Germinal center (tissue), 1 donor: ENCODE results near the gene GALNT15.

Experiments used
- DNase-seq: peaks from one replicate; pipeline ENCODE4 v3.0.0; 2012; ENCODE audit warnings: mixed read lengths, low spot score

The GALNT15 gene

DNA sequence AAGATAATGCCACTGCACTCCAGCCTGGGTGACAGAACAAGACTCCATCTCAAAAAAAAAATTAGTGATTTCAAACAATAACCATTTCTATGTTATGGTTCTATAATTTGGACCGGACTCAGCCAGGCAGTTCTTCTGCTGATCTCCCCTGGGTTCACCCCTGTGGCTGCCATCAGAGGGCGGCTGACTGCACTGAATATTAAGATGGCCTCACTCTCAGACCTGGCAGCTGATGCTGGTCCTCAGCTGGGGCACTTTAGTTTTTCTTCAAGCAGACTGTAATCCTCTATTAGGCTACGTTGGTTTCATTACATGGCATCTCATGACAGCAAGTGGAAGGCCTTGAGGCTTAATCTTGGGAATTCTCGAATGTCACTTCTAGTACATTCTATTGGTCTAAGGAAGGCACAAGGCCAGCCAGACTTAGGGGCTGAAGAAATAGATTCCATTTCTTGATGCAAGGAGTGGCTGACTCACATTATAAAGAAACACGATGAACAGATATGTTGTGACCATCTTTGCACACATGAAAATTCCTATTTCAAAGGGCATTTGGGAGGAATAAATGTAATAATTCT, 12.8 kb downstream of the GALNT15 start:
- no peak for DNase-seq

- DNase-seq, result no peak
Observed at GRCh38 chr3:16188071-16188470, 13.6 kb downstream of the GALNT15 start.

GRCh38 chr3:16189201-16189600, 14.7 kb downstream of the GALNT15 start:
- no peak for DNase-seq

DNA sequence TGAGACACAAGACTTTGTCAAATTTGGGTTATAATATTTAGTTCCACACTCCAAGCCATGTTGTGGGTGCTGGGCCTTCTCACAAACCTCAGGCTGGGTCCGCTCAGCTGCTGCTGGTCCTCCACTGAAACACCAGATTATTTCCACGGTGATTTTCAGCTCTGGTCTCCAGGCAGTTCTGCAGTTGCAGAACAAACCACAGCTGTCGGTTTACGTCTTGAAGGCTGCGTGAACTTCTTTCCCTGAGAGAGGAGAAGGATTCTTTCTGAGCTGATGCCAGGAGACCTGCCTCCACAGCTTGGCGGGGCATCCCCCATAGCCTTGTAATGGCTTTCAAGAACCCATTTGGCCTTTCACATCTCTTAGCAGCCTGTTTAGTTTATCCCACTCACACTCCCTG, 16.2 kb downstream of the GALNT15 start:
- DNase-seq, result no peak

- DNase-seq, result no peak
Observed at GRCh38 chr3:16191591-16191990, 17.1 kb downstream of the GALNT15 start.

DNA sequence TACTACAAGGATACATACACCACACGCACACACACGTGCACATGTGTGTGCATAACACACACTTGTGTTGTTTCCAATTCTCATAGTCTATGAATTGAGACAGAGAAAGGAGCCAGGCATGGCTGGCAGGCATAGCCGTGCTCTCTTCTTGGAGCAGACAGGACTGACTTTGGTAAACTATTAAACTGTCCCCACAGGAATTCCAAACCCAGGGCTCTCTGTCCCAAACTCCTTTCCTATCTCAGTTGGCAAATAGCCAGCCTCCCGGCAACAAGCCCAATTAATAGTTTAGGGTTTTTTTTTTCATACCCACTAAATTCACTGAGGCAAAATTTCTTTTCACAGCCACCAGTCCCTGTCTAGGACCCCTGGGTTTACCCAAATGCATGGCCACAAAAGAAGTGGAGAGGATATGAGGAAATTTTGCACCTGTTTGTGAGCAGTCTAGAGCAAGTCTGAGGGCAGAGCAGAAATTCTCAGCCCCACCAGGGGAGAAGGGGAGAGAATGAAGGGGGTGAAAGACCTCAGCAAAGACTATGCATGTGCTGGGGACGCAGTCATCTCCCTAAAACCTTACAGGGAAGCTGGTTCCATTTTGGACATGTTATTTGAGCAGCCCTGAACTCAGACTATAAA, 17.8 kb downstream of the GALNT15 start:
- no peak for DNase-seq

DNA sequence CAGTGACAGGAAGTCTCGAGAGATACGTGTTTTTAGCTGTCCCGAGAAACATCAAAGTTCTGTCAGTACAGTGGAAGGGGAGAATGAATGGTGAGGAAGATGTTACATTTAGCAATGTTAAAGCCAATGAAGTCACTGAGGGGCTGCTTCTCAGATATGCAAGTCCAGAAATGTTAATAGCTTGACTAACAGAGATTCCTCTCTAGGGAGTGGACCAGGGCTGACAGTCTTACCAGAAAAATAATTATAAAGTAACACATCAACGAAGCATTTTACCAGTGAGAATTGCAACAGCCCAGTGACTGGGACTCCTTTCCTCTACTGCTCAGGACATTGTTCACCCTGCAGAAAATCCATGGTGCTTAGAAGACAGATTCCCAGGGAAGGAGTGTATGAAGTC, 23.9 kb downstream of the GALNT15 start:
- DNase-seq, result no peak

DNA sequence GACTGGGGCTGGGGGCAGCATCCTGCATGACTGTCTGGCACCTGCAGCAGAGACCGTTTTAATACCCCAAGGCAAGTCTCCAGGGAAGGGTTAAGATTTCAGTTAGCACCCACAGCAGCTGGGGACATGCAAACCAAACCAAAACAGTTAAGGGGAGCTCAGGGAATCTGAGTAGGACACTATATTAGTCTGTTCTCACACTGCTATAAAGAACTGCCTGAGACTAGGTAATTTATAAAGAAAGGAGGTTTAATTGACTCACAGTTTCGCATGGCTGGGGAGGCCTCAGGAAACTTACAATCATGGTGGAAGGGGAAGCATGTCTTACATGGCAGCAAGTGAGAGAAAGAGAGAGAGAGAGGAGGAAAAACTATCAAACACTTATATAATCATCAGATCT, 25.3 kb downstream of the GALNT15 start:
- DNase-seq, result no peak

DNA sequence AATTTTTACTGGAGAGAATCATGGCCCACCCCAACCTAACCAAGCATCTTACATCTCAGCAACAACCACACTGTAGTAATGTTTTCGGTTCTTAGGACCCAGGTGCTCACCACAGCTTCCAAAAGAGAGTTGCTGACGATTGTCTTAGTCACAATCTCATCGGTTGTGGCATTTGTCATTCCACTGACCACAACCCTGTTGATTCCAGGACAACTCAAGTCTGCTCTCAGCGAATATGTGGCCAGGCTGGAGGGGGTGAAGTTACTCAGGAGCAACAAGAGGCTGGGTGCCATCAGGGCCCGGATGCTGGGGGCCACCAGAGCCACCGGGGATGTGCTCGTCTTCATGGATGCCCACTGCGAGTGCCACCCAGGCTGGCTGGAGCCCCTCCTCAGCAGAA, 25.9 kb downstream of the GALNT15 start:
- no peak for DNase-seq

GRCh38 chr3:16203031-16203430, 28.6 kb downstream of the GALNT15 start:
- no peak for DNase-seq

DNA sequence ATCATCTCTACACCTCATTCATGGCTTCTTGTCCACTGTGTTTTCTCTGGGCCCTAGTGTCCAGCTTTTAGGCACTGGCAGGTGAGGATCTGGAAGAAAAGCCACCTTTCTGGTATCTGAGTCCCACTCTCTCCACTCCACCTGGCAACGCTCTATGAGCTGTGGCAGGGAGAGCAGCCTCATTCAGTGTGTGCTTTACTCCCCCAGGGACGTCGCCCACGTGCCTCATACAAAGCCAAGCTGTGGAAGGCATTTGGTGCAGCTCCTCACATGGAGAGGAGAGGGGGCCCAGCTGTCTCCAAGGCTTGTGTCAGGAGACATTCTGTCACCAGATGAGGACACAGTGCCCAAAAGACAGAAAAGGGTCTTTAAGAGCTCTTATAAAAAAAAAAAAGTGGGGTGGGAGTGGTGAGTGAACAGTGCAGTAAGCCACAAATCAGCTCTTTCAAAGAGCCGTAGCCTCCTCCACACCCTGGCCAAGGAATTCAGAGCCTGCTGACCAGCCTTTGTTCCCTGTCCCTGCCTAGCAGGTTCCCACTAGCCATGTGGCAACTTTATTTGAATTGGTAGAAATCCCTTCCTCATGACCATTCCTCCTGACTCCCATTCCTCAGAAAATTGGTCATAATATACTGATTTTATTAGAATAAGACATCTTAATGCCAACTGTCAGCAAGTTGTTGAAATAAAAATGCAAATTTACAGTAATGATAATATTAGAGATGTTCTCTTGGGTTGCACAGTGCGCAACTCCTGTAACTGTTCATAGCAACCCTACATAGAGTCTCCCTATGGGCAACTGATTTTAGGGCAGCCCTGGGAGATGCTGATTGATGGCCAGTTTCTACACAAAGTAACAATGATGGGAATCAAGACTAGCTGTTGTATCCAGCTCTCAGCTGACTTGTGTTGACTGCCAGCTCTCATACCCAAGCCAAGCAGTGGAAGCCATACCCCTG, 29.5 kb downstream of the GALNT15 start:
- DNase-seq, result no peak

GRCh38 chr3:16204751-16205150, 30.3 kb downstream of the GALNT15 start:
- DNase-seq, result no peak

DNA sequence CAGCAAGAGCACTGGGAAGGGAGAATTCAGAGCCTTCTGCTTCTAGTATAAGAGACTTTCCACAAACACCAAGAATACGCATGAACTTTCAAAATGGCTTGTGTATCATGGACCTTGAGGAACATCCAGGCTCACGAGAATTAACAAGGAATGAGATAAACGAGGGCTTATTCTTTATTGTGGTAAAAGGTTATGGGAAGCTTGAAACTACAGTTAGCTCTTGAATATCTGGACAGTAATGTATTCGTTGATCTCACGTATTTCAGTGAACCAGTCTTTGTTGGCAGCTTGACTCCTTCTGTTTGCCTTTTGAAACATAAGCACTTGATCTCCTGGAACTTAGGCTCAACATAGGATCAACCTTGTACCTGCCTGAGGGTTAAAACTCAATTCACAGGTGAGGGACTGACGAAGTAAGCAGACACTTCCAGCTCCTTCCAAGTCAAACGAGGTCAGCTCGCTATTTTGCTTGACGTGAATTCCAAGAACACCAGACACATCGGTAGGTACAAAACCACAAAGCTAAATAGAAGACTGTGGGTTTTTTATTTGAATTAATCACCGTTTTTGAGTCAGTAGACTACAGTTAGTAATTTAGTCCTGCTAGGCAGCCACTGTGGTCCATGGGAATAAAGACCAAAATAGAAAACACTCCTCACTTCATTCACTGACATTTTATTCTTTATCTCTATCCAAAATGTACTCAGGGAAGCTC, 30.8 kb downstream of the GALNT15 start:
- no peak for DNase-seq

- DNase-seq, result no peak
Observed at GRCh38 chr3:16207031-16207430, 32.6 kb downstream of the GALNT15 start.

DNA sequence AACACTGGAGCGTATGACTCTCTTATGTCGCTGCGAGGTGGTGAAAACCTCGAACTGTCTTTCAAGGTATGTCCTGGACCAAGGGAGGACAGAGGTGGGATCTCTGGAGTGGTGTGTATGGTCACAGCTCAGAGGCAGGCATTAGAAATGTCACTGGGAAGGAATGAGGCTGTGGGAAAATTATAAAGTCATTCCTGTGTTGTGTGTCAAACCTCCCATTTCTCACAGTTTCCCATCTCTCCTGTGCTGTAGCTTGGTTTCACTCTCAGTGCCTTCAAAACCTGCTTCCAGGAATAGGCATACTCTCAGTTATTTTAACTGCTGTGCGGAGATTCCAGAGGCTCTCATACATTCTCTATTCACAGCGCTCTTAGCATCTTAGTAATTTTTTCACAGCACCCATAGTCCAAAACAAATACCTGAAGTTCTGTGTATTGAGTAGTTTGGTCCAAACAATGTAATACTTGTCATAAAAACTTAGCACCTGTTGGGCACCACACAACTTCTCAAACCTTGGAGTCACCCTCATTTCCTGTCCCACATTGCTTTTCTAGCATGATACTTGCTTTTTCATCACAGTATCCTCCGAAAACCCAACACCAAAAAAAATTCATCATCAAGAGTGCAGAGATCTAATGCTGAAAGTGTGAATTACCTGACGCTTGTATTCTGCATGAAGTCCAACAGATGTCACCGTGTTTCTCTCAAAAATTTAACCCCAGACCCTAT, 36.9 kb downstream of the GALNT15 start:
- DNase-seq, result no peak

DNA sequence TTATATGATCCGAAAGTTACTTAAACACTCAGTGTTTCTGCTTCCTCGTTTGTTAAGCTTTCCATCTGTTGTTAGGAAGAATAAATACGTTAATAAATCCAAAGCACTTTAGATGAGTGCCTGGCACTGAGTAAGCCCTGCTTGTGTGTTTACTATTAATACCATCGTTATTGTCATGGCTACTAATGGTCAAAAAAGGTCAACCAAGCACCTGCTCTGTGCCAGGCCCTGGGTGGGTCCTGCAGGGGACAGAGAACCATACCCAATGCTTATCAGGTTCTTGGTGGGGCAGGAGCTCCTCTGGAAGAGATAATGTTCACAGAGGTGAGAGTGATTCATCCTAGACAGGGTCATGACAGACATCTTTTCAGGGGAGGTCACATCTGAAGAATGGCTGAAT, 39.9 kb downstream of the GALNT15 start:
- no peak for DNase-seq

- DNase-seq, result no peak
Observed at GRCh38 chr3:16216373-16216935, 42.0 kb downstream of the GALNT15 start.

DNA sequence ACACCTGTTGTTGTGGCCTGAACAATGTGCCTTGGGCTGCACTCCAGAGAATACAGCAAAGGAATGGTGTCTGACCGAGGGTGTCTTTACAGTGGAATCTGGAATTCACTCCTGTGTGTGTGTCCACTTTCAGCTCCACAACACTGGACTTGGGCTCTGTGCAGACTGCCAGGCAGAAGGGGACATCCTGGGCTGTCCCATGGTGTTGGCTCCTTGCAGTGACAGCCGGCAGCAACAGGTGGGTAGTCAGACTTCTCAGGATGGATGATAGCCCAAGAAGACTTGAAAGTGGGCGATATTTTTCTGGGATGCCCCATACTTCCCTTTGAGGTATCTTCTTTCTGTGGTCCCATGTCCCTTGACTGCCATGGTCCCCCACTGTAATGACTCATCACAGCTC, 45.3 kb downstream of the GALNT15 start:
- no peak for DNase-seq

DNA sequence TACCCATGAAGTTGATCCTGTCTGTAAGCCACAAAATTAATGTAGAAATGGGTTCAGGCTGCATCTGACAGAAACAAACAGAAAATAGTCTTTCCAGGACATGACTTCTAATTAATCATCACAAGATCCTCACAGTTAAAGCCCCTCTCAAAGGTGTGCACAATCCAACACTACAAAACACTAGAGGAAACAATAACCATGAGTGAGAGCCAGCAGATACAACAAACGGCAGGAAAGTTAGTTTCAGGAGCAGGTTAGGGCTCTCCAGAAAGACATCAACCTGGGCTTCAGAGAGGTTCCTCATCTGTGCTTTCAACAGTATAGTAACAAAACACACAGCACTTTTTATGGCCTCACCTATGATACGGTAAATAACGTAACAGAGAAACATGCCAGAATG, 47.5 kb downstream of the GALNT15 start:
- DNase-seq, result no peak

DNA sequence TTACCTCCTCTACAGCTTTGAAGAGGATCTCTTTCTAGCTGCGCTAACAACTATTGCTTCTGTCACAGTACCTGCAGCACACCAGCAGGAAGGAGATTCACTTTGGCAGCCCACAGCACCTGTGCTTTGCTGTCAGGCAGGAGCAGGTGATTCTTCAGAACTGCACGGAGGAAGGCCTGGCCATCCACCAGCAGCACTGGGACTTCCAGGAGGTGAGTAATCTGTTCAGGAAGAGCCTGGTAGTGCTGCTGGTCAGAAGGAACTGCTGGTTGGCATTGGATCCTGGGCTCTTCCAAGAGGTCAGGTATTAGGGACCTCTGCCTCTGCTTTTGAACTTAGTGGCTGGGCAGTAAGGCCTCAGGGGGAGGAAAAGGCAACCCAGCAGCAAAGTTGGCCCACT, 48.1 kb downstream of the GALNT15 start:
- no peak for DNase-seq

DNA sequence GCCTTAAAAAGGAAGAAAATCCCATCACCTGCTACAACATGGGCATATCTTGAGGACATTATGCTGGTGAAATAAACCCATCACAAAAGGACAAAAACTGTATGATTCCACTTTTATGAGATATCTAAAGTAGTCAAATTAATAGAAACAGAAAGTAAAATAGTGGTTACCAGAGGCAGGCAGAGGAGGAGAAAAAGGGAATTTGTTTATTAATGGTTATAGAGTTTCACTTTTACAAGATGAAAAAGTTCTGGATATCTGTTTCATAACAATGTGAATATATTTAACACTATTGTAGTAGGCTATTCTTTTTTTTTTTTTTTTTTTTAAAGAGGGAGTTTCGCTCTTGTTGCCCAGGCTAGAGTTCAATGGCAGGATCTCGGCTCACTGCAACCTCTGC, 49.8 kb downstream of the GALNT15 start:
- DNase-seq, result no peak

DNA sequence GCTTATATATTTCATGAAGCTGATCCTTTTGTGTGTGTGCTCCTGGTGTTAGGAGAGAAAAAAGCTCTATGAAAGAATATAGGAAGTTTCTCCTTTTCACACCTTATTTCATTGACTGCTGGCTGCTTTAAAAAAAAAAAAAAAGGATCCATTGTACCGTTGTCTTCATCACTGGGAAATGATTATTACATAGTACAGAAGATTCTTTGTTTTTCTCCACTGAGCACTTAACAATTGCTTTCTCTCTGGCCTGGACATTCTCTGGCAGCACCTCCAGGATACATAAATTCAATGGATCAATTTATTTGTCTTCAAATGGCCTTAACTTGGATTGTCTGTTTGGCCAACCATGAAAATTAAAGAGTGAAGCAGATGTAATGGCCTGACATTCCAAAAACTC, 53.1 kb downstream of the GALNT15 start:
- DNase-seq, result no peak
